Calu3 (cell line): ENCODE measurements around the gene PSMA2. TPM values are rescaled to one million over a fixed set of nuclear protein-coding genes. Genes with fewer than 3 reads are reported as not detected.

Experiments
- BruUV-seq: library from RNA; stranded (reverse); fragments of 400-500 nt; replicated peaks from 2 replicates; lab custom pipeline; 2021; lab: Mats Ljungman, UMichigan
- CTCF ChIA-PET: fragments of 300-600 bp; sonication (Branson Sonifier 250); formaldehyde crosslinking; loops from one replicate; lab custom pipeline; 2022; ENCODE audit warnings: antibody characterized with exemption; lab: Charles Lee
- DNase-seq: peaks from one replicate; pipeline ENCODE4 v3.0.0; 2022
- H3K27ac Mint-ChIP-seq: one replicate; pipeline ENCODE4 v1.8.0; 2022; ENCODE audit warnings: mixed read lengths; ENCODE audit not compliant: unreplicated experiment
- H3K27me3 Mint-ChIP-seq: one replicate; pipeline ENCODE4 v1.8.0; 2022; ENCODE audit warnings: mixed read lengths; ENCODE audit not compliant: unreplicated experiment
- H3K36me3 Mint-ChIP-seq: one replicate; pipeline ENCODE4 v1.8.0; 2022; ENCODE audit warnings: mild to moderate bottlenecking, moderate library complexity, mixed read lengths; ENCODE audit not compliant: insufficient read depth, unreplicated experiment
- H3K4me1 Mint-ChIP-seq: one replicate; pipeline ENCODE4 v1.8.0; 2022; ENCODE audit warnings: mild to moderate bottlenecking, low read depth, mixed read lengths; ENCODE audit not compliant: unreplicated experiment
- H3K4me3 Mint-ChIP-seq: one replicate; pipeline ENCODE4 v1.8.0; 2022; ENCODE audit warnings: mild to moderate bottlenecking, low read depth, moderate library complexity, mixed read lengths; ENCODE audit not compliant: unreplicated experiment
- H3K9me3 Mint-ChIP-seq: one replicate; pipeline ENCODE4 v1.8.0; 2022; ENCODE audit warnings: low read depth, mixed read lengths; ENCODE audit not compliant: unreplicated experiment
- CTCF ChIP-seq: fragments of 200-600 bp; IDR thresholded peaks from one replicate; pipeline ENCODE4 v1.8.0; 2022; ENCODE audit warnings: antibody characterized with exemption; ENCODE audit not compliant: unreplicated experiment
- intact Hi-C: fragments of 100-400 bp; cut with micrococcal nuclease; formaldehyde crosslinking; loops from one replicate; pipeline ENCODE4 v1.10.0; 2022; ENCODE audit not compliant: unreplicated experiment
- total RNA-seq: library from RNA; stranded (reverse); gene quantifications from 2 replicates; pipeline ENCODE4 v1.2.3, GENCODE V29; 2022

PSMA2 gene
- total RNA-seq, 1 experiment from 2014 or later: 208 TPM

GRCh38 chr7:42906181-42906580, 25.8 kb downstream of the PSMA2 start:
- Mint-ChIP-seq H3K27ac (no peak overlapping the region), H3K4me3 (no peak overlapping the region), H3K4me1 (peaks cover 33% of the 10 kb centered on the region), H3K9me3 (no peaks in the 10 kb centered on the region), H3K27me3 (no peaks in the 10 kb centered on the region), H3K36me3 (peaks cover 12% of the 10 kb centered on the region)
- CTCF ChIA-PET: interaction anchor here (1.1 kb wide), 1 partner anchor 13 kb away, joined by 4 read pairs; no protein-coding TSS in a partner anchor
- BruUV-seq: no TSS peak
- TF ChIP-seq CTCF: no peak
- intact Hi-C loops: no loop called here
- no peak for DNase-seq

GRCh38 chr7:42902331-42902730, 29.6 kb downstream of the PSMA2 start:
- no TSS peak for BruUV-seq
- CTCF ChIA-PET: no interaction called here
- peaks cover 3% of the 10 kb centered on the region for H3K4me1 Mint-ChIP-seq
- intact Hi-C loops: no loop called here
- no peak overlapping the region for H3K4me3 Mint-ChIP-seq
- no peak for DNase-seq
- H3K36me3 Mint-ChIP-seq: no peaks in the 10 kb centered on the region
- TF ChIP-seq CTCF: no peak
- no peak overlapping the region for H3K27ac Mint-ChIP-seq
- H3K27me3 Mint-ChIP-seq: no peaks in the 10 kb centered on the region
- no peaks in the 10 kb centered on the region for H3K9me3 Mint-ChIP-seq

GRCh38 chr7:42900842-42901241, 31.1 kb downstream of the PSMA2 start:
- no peak for TF ChIP-seq CTCF
- Mint-ChIP-seq H3K9me3 (peaks cover 3% of the 10 kb centered on the region), H3K36me3 (no peaks in the 10 kb centered on the region), H3K27me3 (no peaks in the 10 kb centered on the region), H3K27ac (no peak overlapping the region), H3K4me1 (no peaks in the 10 kb centered on the region), H3K4me3 (no peak overlapping the region)
- BruUV-seq: no TSS peak
- DNase-seq: no peak
- intact Hi-C loops: no loop called here
- CTCF ChIA-PET: no interaction called here

- no peak overlapping the region for H3K27ac Mint-ChIP-seq
- no TSS peak for BruUV-seq
- no peak overlapping the region for H3K4me3 Mint-ChIP-seq
- no peak for DNase-seq
- CTCF ChIA-PET: no interaction called here
- intact Hi-C loops: no loop called here
- H3K9me3 Mint-ChIP-seq: peaks cover 3% of the 10 kb centered on the region
- no peak for TF ChIP-seq CTCF
- H3K36me3 Mint-ChIP-seq: peaks cover 5% of the 10 kb centered on the region
- H3K27me3 Mint-ChIP-seq: no peaks in the 10 kb centered on the region
- peaks cover 9% of the 10 kb centered on the region for H3K4me1 Mint-ChIP-seq
These were observed 38.4 kb downstream of the PSMA2 start for GRCh38 chr7:42893346-42894240.
